Karpas-422 (cell line): Measurements from ENCODE around the gene ABCF2. TPM values are rescaled to one million over a fixed set of nuclear protein-coding genes. Genes with fewer than 3 reads are reported as not detected.

Experiments
- DNase-seq: peaks from one replicate; pipeline ENCODE4 v3.0.0-alpha.2; 2015
- H2AFZ ChIP-seq: fragments of 200-600 bp; sonication (generic); 2 replicates; pipeline ENCODE4 v1.6.1; 2014; ENCODE audit warnings: antibody characterized with exemption, low read length, mixed read lengths
- H3K27ac ChIP-seq: fragments of 200-600 bp; sonication (generic); 2 replicates; pipeline ENCODE4 v1.5.1; 2014; ENCODE audit warnings: mild to moderate bottlenecking, low read length, moderate library complexity
- H3K27me3 ChIP-seq: fragments of 200-600 bp; sonication (generic); 2 replicates; pipeline ENCODE4 v1.6.1; 2014; ENCODE audit warnings: low read length, mixed read lengths
- H3K36me3 ChIP-seq: fragments of 200-600 bp; sonication (generic); 2 replicates; pipeline ENCODE4 v1.6.1; 2014; ENCODE audit warnings: low read length, mixed read lengths; ENCODE audit not compliant: insufficient read depth
- H3K4me1 ChIP-seq: fragments of 200-600 bp; sonication (generic); 2 replicates; pipeline ENCODE4 v1.6.1; 2014; ENCODE audit warnings: mild to moderate bottlenecking, low read length, mixed read lengths
- H3K4me2 ChIP-seq: fragments of 200-600 bp; sonication (generic); 2 replicates; pipeline ENCODE4 v1.6.1; 2014; ENCODE audit warnings: low read length, low read depth, mild to moderate bottlenecking; ENCODE audit not compliant: poor library complexity, severe bottlenecking
- H3K4me3 ChIP-seq: fragments of 200-600 bp; sonication (generic); 2 replicates; pipeline ENCODE4 v1.5.1; 2014; ENCODE audit warnings: mild to moderate bottlenecking, antibody characterized with exemption, low read length, mixed read lengths
- H3K79me2 ChIP-seq: fragments of 200-600 bp; sonication (generic); 2 replicates; pipeline ENCODE4 v1.6.1; 2014; ENCODE audit warnings: mild to moderate bottlenecking, low read length, mixed read lengths
- H3K9ac ChIP-seq: fragments of 200-600 bp; sonication (generic); 2 replicates; pipeline ENCODE4 v1.6.0; 2014; ENCODE audit warnings: low read length
- H3K9me2 ChIP-seq: fragments of 200-600 bp; sonication (generic), shearing (Covaris generic); replicated peaks from 2 replicates; pipeline ENCODE4 v1.6.0; 2014; ENCODE audit warnings: mild to moderate bottlenecking, low read length, moderate library complexity; ENCODE audit not compliant: insufficient read depth
- H3K9me3 ChIP-seq: fragments of 300-700, 200-600 bp; sonication (generic); 2 replicates; pipeline ENCODE4 v1.6.1; 2014; ENCODE audit warnings: low read length, mixed read lengths
- H4K20me1 ChIP-seq: fragments of 200-600 bp; sonication (generic); 2 replicates; pipeline ENCODE4 v1.6.1; 2014; ENCODE audit warnings: mild to moderate bottlenecking, antibody characterized with exemption, low read length, low read depth; ENCODE audit not compliant: insufficient read depth
- total RNA-seq: library from RNA; depleted of rRNA; stranded (reverse); fragments of >200 nt; shearing (Covaris generic); gene quantifications from 2 replicates; pipeline ENCODE4 v1.2.3, GENCODE V29; 2014; ENCODE audit warnings: low replicate concordance

ABCF2 gene
- total RNA-seq, 1 experiment from 2014 or later, result 31.2 TPM

GRCh38 chr7:151211155-151211772 is 15.7 kb downstream of the ABCF2 start:
- Histone ChIP-seq H2AFZ (no peak overlapping the region), H3K79me2 (no peaks in the 10 kb centered on the region), H3K27ac (no peak overlapping the region), H4K20me1 (peaks cover 12% of the 10 kb centered on the region; the same call in 1 of the 2 replicates), H3K4me3 (no peak overlapping the region), H3K27me3 (no peaks in the 10 kb centered on the region), H3K36me3 (peaks cover 27% of the 10 kb centered on the region), H3K9me2 (no peaks in the 10 kb centered on the region), H3K4me1 (no peaks in the 10 kb centered on the region), H3K9ac (no peak overlapping the region), H3K9me3 (no peaks in the 10 kb centered on the region), H3K4me2 (no peak overlapping the region)
- no peak for DNase-seq

- no peak for DNase-seq
- H2AFZ ChIP-seq, result no peak within 1 kb of the TSS
- H3K9ac ChIP-seq, result no peak within 1 kb of the TSS
- no peaks in the 10 kb centered on the region for H3K9me2 ChIP-seq
- peaks cover 6% of the 10 kb centered on the region; the same call in 1 of the 2 replicates for H4K20me1 ChIP-seq
- H3K36me3 ChIP-seq, result peaks cover 17% of the 10 kb centered on the region
- no peak within 1 kb of the TSS for H3K4me2 ChIP-seq
- H3K79me2 ChIP-seq, result no peaks in the 10 kb centered on the region
- no peaks in the 10 kb centered on the region for H3K9me3 ChIP-seq
- H3K4me1 ChIP-seq, result no peaks in the 10 kb centered on the region
- H3K27ac ChIP-seq, result no peak within 1 kb of the TSS
- no peak within 1 kb of the TSS for H3K4me3 ChIP-seq
- H3K27me3 ChIP-seq, result no peaks in the 10 kb centered on the region
Observed at GRCh38 chr7:151210087-151210854, 16.7 kb downstream of the ABCF2 start, which contains the start of gene H2BK1. H2BK1 (minus strand) TSS chr7:151210488; CDS start chr7:151210318, 170 bp downstream.

- Histone ChIP-seq H3K27me3 (no peaks in the 10 kb centered on the region), H3K9ac (no peak overlapping the region), H3K36me3 (peaks cover 10% of the 10 kb centered on the region; the same call in 1 of the 2 replicates), H2AFZ (no peak overlapping the region), H3K27ac (no peak overlapping the region), H3K79me2 (no peaks in the 10 kb centered on the region), H3K4me2 (no peak overlapping the region), H3K9me2 (no peaks in the 10 kb centered on the region), H4K20me1 (peaks cover 6% of the 10 kb centered on the region; the same call in 1 of the 2 replicates), H3K4me1 (no peaks in the 10 kb centered on the region), H3K4me3 (no peak overlapping the region), H3K9me3 (no peaks in the 10 kb centered on the region)
- DNase-seq, result no peak
Observed at GRCh38 chr7:151209588-151209987, 17.4 kb downstream of the ABCF2 start.

- H4K20me1 ChIP-seq, result peaks cover 6% of the 10 kb centered on the region; the same call in 1 of the 2 replicates
- no peaks in the 10 kb centered on the region for H3K9me3 ChIP-seq
- no peak overlapping the region for H3K4me2 ChIP-seq
- H3K27me3 ChIP-seq, result no peaks in the 10 kb centered on the region
- no peak overlapping the region for H3K4me3 ChIP-seq
- no peaks in the 10 kb centered on the region for H3K4me1 ChIP-seq
- no peak for DNase-seq
- no peak overlapping the region for H3K27ac ChIP-seq
- no peak overlapping the region for H3K9ac ChIP-seq
- H3K36me3 ChIP-seq, result peaks cover 4% of the 10 kb centered on the region; the same call in 1 of the 2 replicates
- no peak overlapping the region for H2AFZ ChIP-seq
- H3K9me2 ChIP-seq, result no peaks in the 10 kb centered on the region
- no peaks in the 10 kb centered on the region for H3K79me2 ChIP-seq
Observed at GRCh38 chr7:151208253-151208862, 18.6 kb downstream of the ABCF2 start.

GRCh38 chr7:151207804-151208203 is 19.2 kb downstream of the ABCF2 start:
- DNase-seq, result no peak
- no peaks in the 10 kb centered on the region for H3K9me2 ChIP-seq
- H3K27ac ChIP-seq, result no peak overlapping the region
- H3K4me3 ChIP-seq, result no peak overlapping the region
- no peaks in the 10 kb centered on the region for H3K27me3 ChIP-seq
- no peak overlapping the region for H3K4me2 ChIP-seq
- H3K4me1 ChIP-seq, result no peaks in the 10 kb centered on the region
- H4K20me1 ChIP-seq, result peaks cover 6% of the 10 kb centered on the region; the same call in 1 of the 2 replicates
- H3K9ac ChIP-seq, result no peak overlapping the region
- H3K79me2 ChIP-seq, result no peaks in the 10 kb centered on the region
- H2AFZ ChIP-seq, result no peak overlapping the region
- no peaks in the 10 kb centered on the region for H3K9me3 ChIP-seq
- no peaks in the 10 kb centered on the region for H3K36me3 ChIP-seq

GRCh38 chr7:151207315-151207714 is 19.7 kb downstream of the ABCF2 start:
- H3K27ac ChIP-seq, result no peak overlapping the region
- DNase-seq, result no peak

GRCh38 chr7:151206914-151207313 is 20.1 kb downstream of the ABCF2 start:
- Histone ChIP-seq H3K9ac (no peak overlapping the region), H4K20me1 (peaks cover 6% of the 10 kb centered on the region; the same call in 1 of the 2 replicates), H2AFZ (no peak overlapping the region), H3K79me2 (no peaks in the 10 kb centered on the region), H3K4me1 (no peaks in the 10 kb centered on the region), H3K27me3 (no peaks in the 10 kb centered on the region), H3K27ac (no peak overlapping the region), H3K4me2 (no peak overlapping the region), H3K9me2 (no peaks in the 10 kb centered on the region), H3K36me3 (no peaks in the 10 kb centered on the region), H3K9me3 (no peaks in the 10 kb centered on the region), H3K4me3 (no peak overlapping the region)
- no peak for DNase-seq

More at GRCh38 chr7:151207315-151207714, 19.7 kb downstream of the ABCF2 start:
- no peak overlapping the region for H3K9ac ChIP-seq
- H3K4me3 ChIP-seq, result no peak overlapping the region
- no peaks in the 10 kb centered on the region for H3K4me1 ChIP-seq
- H3K9me2 ChIP-seq, result no peaks in the 10 kb centered on the region
- no peak overlapping the region for H2AFZ ChIP-seq
- H3K4me2 ChIP-seq, result no peak overlapping the region
- no peaks in the 10 kb centered on the region for H3K79me2 ChIP-seq
- H3K36me3 ChIP-seq, result no peaks in the 10 kb centered on the region
- H4K20me1 ChIP-seq, result peaks cover 6% of the 10 kb centered on the region; the same call in 1 of the 2 replicates
- H3K27me3 ChIP-seq, result no peaks in the 10 kb centered on the region
- H3K9me3 ChIP-seq, result no peaks in the 10 kb centered on the region

- no peak overlapping the region for H3K9ac ChIP-seq
- H3K4me1 ChIP-seq, result no peaks in the 10 kb centered on the region
- DNase-seq, result no peak
- H3K27me3 ChIP-seq, result no peaks in the 10 kb centered on the region
- H3K9me2 ChIP-seq, result no peaks in the 10 kb centered on the region
- H3K4me3 ChIP-seq, result no peak overlapping the region
- H2AFZ ChIP-seq, result no peak overlapping the region
- no peak overlapping the region for H3K4me2 ChIP-seq
- H3K9me3 ChIP-seq, result no peaks in the 10 kb centered on the region
- no peaks in the 10 kb centered on the region for H3K36me3 ChIP-seq
- peaks cover 6% of the 10 kb centered on the region; the same call in 1 of the 2 replicates for H4K20me1 ChIP-seq
- no peaks in the 10 kb centered on the region for H3K79me2 ChIP-seq
- no peak overlapping the region for H3K27ac ChIP-seq
Observed at GRCh38 chr7:151205730-151206129, 21.3 kb downstream of the ABCF2 start.
